Activated CD4-positive, alpha-beta memory T cell treated with anti-CD3 and anti-CD28 coated beads for 36 hours (primary cell): ENCODE results near the gene HCK. TPM values are rescaled to one million over a fixed set of nuclear protein-coding genes. Genes with fewer than 3 reads are reported as not detected.
"Not testable (repeated sequence)": the region's sequence is repeated elsewhere in the genome, so short reads cannot be mapped to it uniquely, and the experiment has no call there.

ENCODE experiments used
- CTCF ChIA-PET: fragments of 350-600 bp; sonication (Branson Sonifier 250); formaldehyde crosslinking; loops from one replicate; lab custom pipeline; 2021; ENCODE audit warnings: antibody characterized with exemption, inconsistent platforms; lab: Charles Lee
- POLR2A ChIA-PET: fragments of 350-600 bp; sonication (Branson Sonifier 250); formaldehyde crosslinking; loops from one replicate; lab custom pipeline; 2021; ENCODE audit warnings: antibody characterized with exemption; lab: Charles Lee
- DNase-seq: peaks from one replicate; pipeline ENCODE4 v3.0.0-alpha.2; 2020
- H3K27ac Mint-ChIP-seq: one replicate; pipeline ENCODE4 v1.8.0; 2021; ENCODE audit warnings: mixed read lengths
- H3K27me3 Mint-ChIP-seq: one replicate; pipeline ENCODE4 v1.8.0; 2021; ENCODE audit warnings: mixed read lengths
- H3K36me3 Mint-ChIP-seq: one replicate; pipeline ENCODE4 v1.8.0; 2021; ENCODE audit warnings: mixed read lengths
- H3K4me1 Mint-ChIP-seq: one replicate; pipeline ENCODE4 v1.8.0; 2021; ENCODE audit warnings: low read depth, mixed read lengths
- H3K4me3 Mint-ChIP-seq: one replicate; pipeline ENCODE4 v1.8.0; 2021; ENCODE audit warnings: mild to moderate bottlenecking, mixed read lengths
- H3K9me3 Mint-ChIP-seq: one replicate; pipeline ENCODE4 v1.8.0; 2021; ENCODE audit warnings: mixed read lengths
- intact Hi-C: fragments of 100-400 bp; cut with micrococcal nuclease; formaldehyde crosslinking; loops from one replicate; pipeline ENCODE4 v1.15.1; 2023
- total RNA-seq, 2 experiments: library from RNA; stranded (reverse); gene quantifications; one replicate each; pipeline ENCODE4 v1.2.3, GENCODE V29; 2021

Gene HCK
- total RNA-seq, 2 experiments from 2014 or later: not detected

- POLR2A ChIA-PET: no interaction called here
These were observed 18.7 kb upstream of the HCK start for GRCh38 chr20:32033316-32033715.

GRCh38 chr20:32033721-32034120 is 18.3 kb upstream of the HCK start:
- CTCF ChIA-PET: interaction anchor here (0.7 to 5.5 kb wide), 4 partner anchors 22 to 211 kb away, joined by 3 to 43 read pairs (median 20); partner anchors contain the start of gene PDRG1
- POLR2A ChIA-PET, H3K27ac Mint-ChIP-seq, H3K4me3 Mint-ChIP-seq, H3K4me1 Mint-ChIP-seq, H3K9me3 Mint-ChIP-seq, H3K36me3 Mint-ChIP-seq, DNase-seq: not testable (repeated sequence)
- H3K27me3 Mint-ChIP-seq: peaks cover 33% of the 10 kb centered on the region
- intact Hi-C loops: loop anchor here (10.0 kb wide), 1 partner anchor 79 kb away; the partner anchor contains the start of gene PDRG1

More at GRCh38 chr20:32033316-32033715, 18.7 kb upstream of the HCK start:
- no peak for DNase-seq
- no peaks in the 10 kb centered on the region for H3K4me1 Mint-ChIP-seq
- H3K9me3 Mint-ChIP-seq: no peaks in the 10 kb centered on the region
- peaks cover 31% of the 10 kb centered on the region for H3K27me3 Mint-ChIP-seq
- intact Hi-C loops: loop anchor here (10.0 kb wide), 1 partner anchor 79 kb away; the partner anchor contains the start of gene PDRG1
- no peak overlapping the region for H3K4me3 Mint-ChIP-seq
- CTCF ChIA-PET: interaction anchor here (0.7 to 5.5 kb wide), 3 partner anchors 58 to 211 kb away, joined by 4 to 43 read pairs (median 36); partner anchors contain the start of gene PDRG1
- no peak overlapping the region for H3K27ac Mint-ChIP-seq
- no peaks in the 10 kb centered on the region for H3K36me3 Mint-ChIP-seq

GRCh38 chr20:32034581-32035425 is 17.2 kb upstream of the HCK start:
- H3K27me3 Mint-ChIP-seq: peaks cover 36% of the 10 kb centered on the region

GRCh38 chr20:32035426-32035779 is 16.6 kb upstream of the HCK start:
- H3K9me3 Mint-ChIP-seq: no peaks in the 10 kb centered on the region
- H3K27me3 Mint-ChIP-seq: peaks cover 34% of the 10 kb centered on the region
- H3K36me3 Mint-ChIP-seq: no peaks in the 10 kb centered on the region
- no peak overlapping the region for H3K27ac Mint-ChIP-seq
- intact Hi-C loops: loop anchor here (1.0 to 10.0 kb wide), 2 partner anchors 57 to 81 kb away; partner anchors contain the start of gene PDRG1
- no peak overlapping the region for H3K4me3 Mint-ChIP-seq
- CTCF ChIA-PET: interaction anchor here (0.9 to 3.1 kb wide), 7 partner anchors 11 to 212 kb away, joined by 3 to 20 read pairs (median 4); no protein-coding TSS in a partner anchor
- POLR2A ChIA-PET: no interaction called here
- no peak for DNase-seq
- no peaks in the 10 kb centered on the region for H3K4me1 Mint-ChIP-seq

More at GRCh38 chr20:32034581-32035425, 17.2 kb upstream of the HCK start:
- no peak for DNase-seq
- ChIA-PET POLR2A (no interaction called here), CTCF (interaction anchor here (0.9 to 3.1 kb wide), 6 partner anchors 10 to 212 kb away, joined by 3 to 20 read pairs (median 4); no protein-coding TSS in a partner anchor)
- Mint-ChIP-seq H3K4me3 (no peak overlapping the region), H3K36me3 (no peaks in the 10 kb centered on the region), H3K4me1 (no peaks in the 10 kb centered on the region), H3K27ac (no peak overlapping the region), H3K9me3 (no peaks in the 10 kb centered on the region)
- intact Hi-C loops: loop anchor here (1.0 to 10.0 kb wide), 2 partner anchors 57 to 80 kb away; partner anchors contain the start of gene PDRG1

GRCh38 chr20:32036252-32036651 is 15.8 kb upstream of the HCK start:
- no peak overlapping the region for H3K27ac Mint-ChIP-seq
- intact Hi-C loops: loop anchor here (10.0 kb wide), 1 partner anchor 81 kb away; the partner anchor contains the start of gene PDRG1
- ChIA-PET POLR2A (no interaction called here), CTCF (interaction anchor here (1.1 to 3.1 kb wide), 5 partner anchors 12 to 202 kb away, joined by 3 to 20 read pairs (median 5); no protein-coding TSS in a partner anchor)
- DNase-seq: no peak
- H3K4me1 Mint-ChIP-seq: no peaks in the 10 kb centered on the region
- H3K36me3 Mint-ChIP-seq: no peaks in the 10 kb centered on the region
- peaks cover 38% of the 10 kb centered on the region for H3K27me3 Mint-ChIP-seq
- no peak overlapping the region for H3K4me3 Mint-ChIP-seq
- no peaks in the 10 kb centered on the region for H3K9me3 Mint-ChIP-seq

- H3K4me1 Mint-ChIP-seq: no peaks in the 10 kb centered on the region
- no peaks in the 10 kb centered on the region for H3K36me3 Mint-ChIP-seq
- peaks cover 41% of the 10 kb centered on the region for H3K27me3 Mint-ChIP-seq
- CTCF ChIA-PET: interaction anchor here (2.3 to 3.1 kb wide), 2 partner anchors 54 to 184 kb away, joined by 11 to 20 read pairs; no protein-coding TSS in a partner anchor
- DNase-seq: no peak
- POLR2A ChIA-PET: no interaction called here
- no peak overlapping the region for H3K4me3 Mint-ChIP-seq
- no peak overlapping the region for H3K27ac Mint-ChIP-seq
- intact Hi-C loops: loop anchor here (10.0 kb wide), 1 partner anchor 82 kb away; the partner anchor contains the start of gene PDRG1
- no peaks in the 10 kb centered on the region for H3K9me3 Mint-ChIP-seq
These were observed 15.1 kb upstream of the HCK start for GRCh38 chr20:32036716-32037485.

GRCh38 chr20:32037929-32038328 is 14.1 kb upstream of the HCK start:
- no peaks in the 10 kb centered on the region for H3K4me1 Mint-ChIP-seq
- no peak overlapping the region for H3K4me3 Mint-ChIP-seq
- H3K9me3 Mint-ChIP-seq: no peaks in the 10 kb centered on the region
- intact Hi-C loops: loop anchor here (10.0 kb wide), 1 partner anchor 83 kb away; the partner anchor contains the start of gene PDRG1
- H3K27me3 Mint-ChIP-seq: peaks cover 41% of the 10 kb centered on the region
- H3K36me3 Mint-ChIP-seq: no peaks in the 10 kb centered on the region
- H3K27ac Mint-ChIP-seq: no peak overlapping the region
- DNase-seq: no peak
- POLR2A ChIA-PET: no interaction called here
- CTCF ChIA-PET: no interaction called here

GRCh38 chr20:32040142-32040953 is 11.7 kb upstream of the HCK start:
- ChIA-PET POLR2A (no interaction called here), CTCF (interaction anchor here (0.6 to 3.8 kb wide), 2 partner anchors 9 kb away, joined by 3 to 35 read pairs; no protein-coding TSS in a partner anchor)
- H3K9me3 Mint-ChIP-seq: no peaks in the 10 kb centered on the region
- H3K27ac Mint-ChIP-seq: no peak overlapping the region
- no peak overlapping the region for H3K4me3 Mint-ChIP-seq
- peaks cover 40% of the 10 kb centered on the region for H3K27me3 Mint-ChIP-seq
- intact Hi-C loops: no loop called here
- DNase-seq: no peak
- no peaks in the 10 kb centered on the region for H3K4me1 Mint-ChIP-seq
- H3K36me3 Mint-ChIP-seq: no peaks in the 10 kb centered on the region

- no peaks in the 10 kb centered on the region for H3K4me1 Mint-ChIP-seq
- H3K36me3 Mint-ChIP-seq: no peaks in the 10 kb centered on the region
- intact Hi-C loops: no loop called here
- H3K9me3 Mint-ChIP-seq: no peaks in the 10 kb centered on the region
- H3K4me3 Mint-ChIP-seq: no peak overlapping the region
- ChIA-PET POLR2A (no interaction called here), CTCF (no interaction called here)
- H3K27ac Mint-ChIP-seq: no peak overlapping the region
- DNase-seq: no peak
- peaks cover 47% of the 10 kb centered on the region for H3K27me3 Mint-ChIP-seq
These were observed 6.0 kb upstream of the HCK start for GRCh38 chr20:32045999-32046398.

GRCh38 chr20:32050324-32050841 is 1.7 kb upstream of the HCK start:
- ChIA-PET POLR2A (no interaction called here), CTCF (no interaction called here)
- no peaks in the 10 kb centered on the region for H3K9me3 Mint-ChIP-seq
- H3K4me1 Mint-ChIP-seq: peaks cover 15% of the 10 kb centered on the region
- no peak for DNase-seq
- H3K4me3 Mint-ChIP-seq: no peak overlapping the region
- intact Hi-C loops: no loop called here
- no peak overlapping the region for H3K27ac Mint-ChIP-seq
- H3K36me3 Mint-ChIP-seq: no peaks in the 10 kb centered on the region
- H3K27me3 Mint-ChIP-seq: peaks cover 64% of the 10 kb centered on the region
